ENCODE results near the gene SKA2. TPM values are rescaled to one million over a fixed set of nuclear protein-coding genes. Genes with fewer than 3 reads are reported as not detected.

The SKA2 gene
- total and polyA plus RNA-seq, 9 of the 15 experiments (the other 6 are each of a cell fraction or from before 2014, with no cell fraction given): 58.1 to 183 (median 133) TPM

DNA sequence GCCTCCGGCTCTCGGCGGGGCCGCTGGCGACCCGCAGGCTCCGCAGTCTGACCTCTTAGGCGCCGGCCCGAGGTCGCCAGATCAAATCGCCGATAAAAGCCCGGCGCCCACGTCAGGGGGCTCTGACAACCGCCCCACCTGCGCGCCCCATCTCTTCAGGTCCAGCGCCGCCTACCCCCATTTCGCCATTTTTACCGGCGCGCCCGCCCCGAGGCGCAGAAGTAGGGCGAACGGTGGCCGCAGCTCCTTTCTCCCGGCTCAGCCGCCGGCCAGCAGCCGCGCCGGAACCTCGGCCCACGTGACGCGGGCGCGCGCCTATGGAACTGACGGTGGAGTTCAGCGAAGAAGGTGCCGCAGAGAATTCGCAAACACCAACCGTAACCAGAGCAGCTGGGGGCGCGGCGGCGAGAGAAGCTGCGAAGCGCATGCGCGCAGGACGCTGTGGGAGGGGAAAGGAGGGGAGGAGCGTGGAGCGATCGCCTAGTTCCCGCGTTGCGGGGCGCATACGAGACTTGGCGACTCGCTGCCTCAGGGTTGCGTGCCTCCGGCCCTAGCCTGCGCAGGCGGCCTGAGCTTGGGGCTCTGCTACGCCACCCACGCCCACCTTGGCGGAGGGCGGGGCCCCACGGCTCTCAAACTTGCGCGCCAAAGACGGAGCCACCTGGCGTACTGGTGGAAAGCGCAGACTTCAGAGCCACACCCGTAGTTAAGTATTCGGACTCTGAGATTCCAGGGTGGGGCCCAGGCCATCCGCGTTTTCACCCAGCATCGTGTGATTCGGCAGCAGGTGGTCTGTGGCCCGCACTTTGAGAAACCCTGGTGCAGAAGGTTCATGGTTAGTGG lies 48.3 kb downstream of the SKA2 start, which contains the start of gene TRIM37:
TRIM37 (minus strand) TSS at position 418 of the 843 bp plus-strand sequence. CDS start 419 bp downstream, outside the sequence.
- ATAC-seq (peak; percentile 98), FAIRE-seq (peak; percentile 95), DNase-seq (ENCODE audit: extremely low read depth in 1 of 4, low spot score in 3 of 4) (peak; percentile 97 to 99 (median 97))
- POLR2A ChIA-PET: interaction anchor here (0.6 to 2.4 kb wide), 12 partner anchors 9 to 731 kb away, joined by 3 to 18 read pairs (median 5); partner anchors contain the start of genes PRR11 and SKA2
- no TSS peak for BruUV-seq (replicated peaks)
- in situ Hi-C loops (cut with MboI) (no loop called here), intact Hi-C loops (cut with micrococcal nuclease) (loop anchor here (2.0 kb wide), 1 partner anchor 48 kb away; the partner anchor contains the start of genes PRR11 and SKA2)
- Histone ChIP-seq H2AFZ (ENCODE audit: low read depth, low read length) (peak within 1 kb of the TSS; percentile 94), H3K9me1 (ENCODE audit: control insufficient read depth, insufficient read depth, low read length) (no peaks in the 10 kb centered on the region), H3K36me3 (ENCODE audit: control insufficient read depth, insufficient read depth, low read length) (peaks cover 33% of the 10 kb centered on the region), H3K9me3 (replicated peaks; ENCODE audit: control insufficient read depth, insufficient read depth, low read depth, low read length) (no peaks in the 10 kb centered on the region), H4K20me1 (replicated peaks; ENCODE audit: control insufficient read depth, insufficient read depth, low read length) (no peaks in the 10 kb centered on the region), H3K4me1 (replicated peaks in 1 of 2; ENCODE audit: control insufficient read depth in 2 of 2, insufficient read depth in 2 of 2, low read length in 2 of 2) (peaks cover 9 to 17% of the 10 kb centered on the region in 2 experiments; a peak in 4 of 5 replicates), H3K27ac (ENCODE audit: extremely low read depth, low read depth, low read length) (peak within 1 kb of the TSS; percentile 87), H3K27me3 (ENCODE audit: control insufficient read depth in 2 of 2, insufficient read depth in 2 of 2, low read length in 2 of 2) (no peaks in the 10 kb centered on the region), H3K4me2 (ENCODE audit: insufficient read depth, low read length) (peak within 1 kb of the TSS; percentile 98), H3K4me3 (peak within 1 kb of the TSS; percentile 86), H3K9ac (ENCODE audit: insufficient read depth in 1 of 2, low read depth in 2 of 2, low read length in 2 of 2) (peak within 1 kb of the TSS; percentile 81 to 95), H3K79me2 (ENCODE audit: control insufficient read depth, insufficient read depth, low read length) (peaks cover 41% of the 10 kb centered on the region)
- CTCF ChIA-PET (ENCODE audit: low intra/inter-chr PET ratio): no interaction called here
- WGBS (ENCODE audit: insufficient coverage, low coverage, missing lambda C conversion rate): under 1% methylated on average over 75 of the region's 89 CpGs
- TF ChIP-seq ZNF696 (CRISPR knock-in tag; conservative IDR thresholded peaks at IDR 0.05) (no peak), ZBTB34 (CRISPR knock-in tag; IDR thresholded peaks at IDR 0.05) (no peak), ZNF24 (IDR thresholded peaks at IDR 0.05) (peak; percentile 96), EZH2 (IDR thresholded peaks at IDR 0.05; ENCODE audit: borderline replicate concordance, low read depth, low read length) (no peak), ILK (tag; IDR thresholded peaks at IDR 0.05; ENCODE audit: borderline replicate concordance, low read depth) (no peak), SMARCE1 (IDR thresholded peaks at IDR 0.05) (no peak; the same call in 1 of the 2 replicates), ZNF232 (CRISPR knock-in tag; IDR thresholded peaks at IDR 0.05) (peak; percentile 80; the same call in 1 of the 2 replicates), XRCC4 (IDR thresholded peaks at IDR 0.05; ENCODE audit: extremely low read depth, insufficient read depth, insufficient read length) (no peak), ARHGAP35 (IDR thresholded peaks at IDR 0.05; ENCODE audit: partially characterized antibody) (no peak), KDM2B (CRISPR knock-in tag; IDR thresholded peaks at IDR 0.05) (no peak), PHTF2 (CRISPR knock-in tag; IDR thresholded peaks at IDR 0.05) (no peak), BRD9 (IDR thresholded peaks at IDR 0.05; ENCODE audit: low read depth, partially characterized antibody) (no peak), GATA2 (CRISPR knock-in tag; IDR thresholded peaks at IDR 0.05) (0 out of 2 replicates have a peak, but pooled peaks have one; percentile 23), RB1 (IDR thresholded peaks at IDR 0.05; ENCODE audit: low read depth) (peak; percentile 95), CHD4 (IDR thresholded peaks at IDR 0.05; ENCODE audit: insufficient read depth, insufficient replicate concordance, low read depth, low read length, poor library complexity, severe bottlenecking) (no peak), ID3 (CRISPR knock-in tag; IDR thresholded peaks at IDR 0.05) (no peak), ID3 (tag; IDR thresholded peaks at IDR 0.05) (no peak; the same call in 1 of the 2 replicates)
- TF ChIP-seq, protein P1, sequence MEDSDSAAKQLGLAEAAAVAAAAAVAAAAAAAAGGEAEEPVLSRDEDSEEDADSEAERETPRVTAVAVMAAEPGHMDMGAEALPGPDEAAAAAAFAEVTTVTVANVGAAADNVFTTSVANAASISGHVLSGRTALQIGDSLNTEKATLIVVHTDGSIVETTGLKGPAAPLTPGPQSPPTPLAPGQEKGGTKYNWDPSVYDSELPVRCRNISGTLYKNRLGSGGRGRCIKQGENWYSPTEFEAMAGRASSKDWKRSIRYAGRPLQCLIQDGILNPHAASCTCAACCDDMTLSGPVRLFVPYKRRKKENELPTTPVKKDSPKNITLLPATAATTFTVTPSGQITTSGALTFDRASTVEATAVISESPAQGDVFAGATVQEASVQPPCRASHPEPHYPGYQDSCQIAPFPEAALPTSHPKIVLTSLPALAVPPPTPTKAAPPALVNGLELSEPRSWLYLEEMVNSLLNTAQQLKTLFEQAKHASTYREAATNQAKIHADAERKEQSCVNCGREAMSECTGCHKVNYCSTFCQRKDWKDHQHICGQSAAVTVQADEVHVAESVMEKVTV (CRISPR knock-in tag; IDR thresholded peaks at IDR 0.05): no peak

Measured in K562 (cell line).